GM21825 (cell line): ENCODE data around the gene NKD2.
"Not testable (repeated sequence)": the region's sequence is repeated elsewhere in the genome, so short reads cannot be mapped to it uniquely, and the experiment has no call there.

Source experiments
- ATAC-seq: cut with Tn5 transposase; IDR thresholded peaks from one replicate; pipeline ENCODE4 v1.9.1; 2021; ENCODE audit warnings: mild to moderate bottlenecking, moderate library complexity; ENCODE audit not compliant: unreplicated experiment

Gene NKD2

DNA sequence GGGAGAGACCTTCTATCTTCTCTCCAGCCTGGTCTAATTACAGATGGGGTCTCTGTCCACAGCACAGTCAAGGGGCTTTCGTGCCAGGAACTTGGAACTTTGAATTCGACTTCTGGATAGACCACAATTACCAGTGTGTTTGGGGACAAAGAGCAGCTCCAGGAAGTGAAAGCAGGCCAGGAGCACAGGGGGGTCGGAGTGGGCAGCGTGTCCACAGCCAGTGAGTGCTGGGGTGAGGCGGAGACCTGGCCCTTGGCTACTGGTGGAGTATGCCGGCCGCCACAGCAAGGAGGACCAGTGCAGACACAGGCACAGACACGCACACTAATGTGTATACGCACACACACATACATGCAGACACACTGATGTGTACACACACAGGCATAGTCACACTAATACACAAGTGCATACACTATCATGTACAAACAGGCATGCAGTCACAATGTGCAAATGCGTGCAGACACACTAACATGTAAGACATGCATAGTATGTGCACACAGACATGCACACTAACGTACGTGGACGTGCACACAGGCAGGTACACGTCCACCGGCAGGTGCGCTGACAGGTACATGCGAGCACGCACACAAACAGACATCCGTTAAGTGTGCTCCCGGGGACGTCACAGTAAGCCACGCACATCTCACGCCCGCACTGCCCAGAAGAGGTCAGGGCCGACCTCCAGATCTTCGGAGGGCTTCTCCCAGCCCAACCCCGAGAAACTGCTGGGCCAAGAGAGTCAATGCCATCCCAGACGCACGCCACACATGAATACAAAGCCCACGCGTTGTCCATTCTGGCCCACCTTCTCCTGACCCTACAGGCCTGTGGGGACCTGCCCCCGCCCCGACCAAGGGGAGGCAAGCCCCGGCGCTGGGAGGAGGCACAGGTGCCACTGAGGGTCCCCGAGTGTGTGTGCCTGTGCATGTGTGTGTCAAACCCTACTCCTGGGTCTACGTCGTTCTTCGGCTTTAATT is 46.5 kb downstream of the NKD2 start:
- no peak for ATAC-seq

DNA sequence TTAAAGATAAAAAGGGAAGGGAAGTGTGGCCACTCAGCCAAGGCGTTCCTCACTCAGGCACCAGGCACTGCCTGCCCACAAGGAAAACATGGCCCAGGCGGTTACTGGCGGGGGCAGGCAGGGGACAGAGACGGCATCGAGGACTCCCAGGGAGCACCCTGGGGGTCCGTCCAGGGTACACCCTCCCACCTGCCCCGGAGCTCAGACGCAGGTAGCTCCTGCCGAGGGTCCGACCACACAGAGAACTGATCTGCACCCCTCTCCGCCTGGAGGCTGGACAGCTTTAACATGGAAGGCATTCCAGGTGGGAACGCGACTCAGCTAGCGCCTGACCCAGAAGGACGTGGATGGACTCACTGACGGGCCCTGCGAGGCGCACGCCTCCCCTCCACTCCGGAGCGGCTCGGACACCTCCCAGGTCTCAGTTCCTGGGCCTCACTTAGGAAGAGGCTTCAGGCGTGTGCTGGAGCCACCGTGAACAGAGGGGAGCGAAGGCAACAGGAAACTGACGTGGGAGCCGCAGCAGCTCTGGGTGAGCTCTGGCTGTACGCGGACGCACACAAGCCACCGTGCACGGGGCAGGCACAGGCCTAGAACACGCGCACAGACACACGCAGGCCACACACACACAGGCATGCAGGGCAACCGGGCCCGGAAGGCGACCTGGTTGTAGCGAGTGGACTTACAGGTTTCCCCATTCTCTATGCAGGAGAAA is 47.5 kb downstream of the NKD2 start:
- no peak for ATAC-seq

DNA sequence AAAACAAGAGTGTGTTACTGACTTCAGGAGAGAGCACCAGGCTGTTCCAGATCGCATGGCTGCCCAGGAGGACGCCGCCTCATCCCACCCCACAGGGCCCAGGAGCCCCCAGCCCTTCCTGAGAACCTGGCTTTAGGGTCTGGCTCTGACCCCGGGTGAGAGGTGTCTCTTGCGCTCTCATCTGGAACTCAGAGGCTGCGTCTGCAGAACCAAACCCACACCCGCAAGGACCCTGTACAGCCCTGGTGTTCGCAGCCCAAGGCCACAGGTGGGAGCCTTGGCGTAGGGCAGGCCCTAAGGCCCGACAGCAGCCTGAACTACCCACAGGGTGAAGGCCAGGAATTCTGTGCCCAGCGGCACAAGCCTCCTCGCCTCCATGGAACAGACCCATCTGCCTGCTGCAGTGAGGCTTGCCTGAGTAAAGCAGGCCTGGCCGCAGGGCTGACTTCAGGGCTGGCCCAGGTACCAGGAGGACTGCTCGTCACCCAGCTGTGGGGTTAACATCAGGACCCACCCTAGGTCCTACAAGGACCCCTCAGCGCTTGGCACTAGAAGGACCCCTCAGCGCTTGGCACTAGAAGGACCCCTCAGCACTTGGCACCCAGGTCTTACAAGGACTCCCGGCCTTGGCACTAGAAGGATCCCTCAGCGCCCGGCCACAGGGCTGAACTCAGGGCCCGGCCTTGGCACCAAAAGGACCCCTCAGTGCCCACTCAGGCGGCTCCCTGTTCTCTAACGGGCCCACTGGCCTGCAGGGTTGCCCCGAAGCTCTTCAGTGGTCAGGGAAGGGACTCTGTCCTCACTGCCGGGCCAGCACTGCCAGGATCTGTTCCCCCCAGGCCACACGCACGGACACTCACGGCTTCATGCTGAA is 48.2 kb downstream of the NKD2 start:
- no peak for ATAC-seq

DNA sequence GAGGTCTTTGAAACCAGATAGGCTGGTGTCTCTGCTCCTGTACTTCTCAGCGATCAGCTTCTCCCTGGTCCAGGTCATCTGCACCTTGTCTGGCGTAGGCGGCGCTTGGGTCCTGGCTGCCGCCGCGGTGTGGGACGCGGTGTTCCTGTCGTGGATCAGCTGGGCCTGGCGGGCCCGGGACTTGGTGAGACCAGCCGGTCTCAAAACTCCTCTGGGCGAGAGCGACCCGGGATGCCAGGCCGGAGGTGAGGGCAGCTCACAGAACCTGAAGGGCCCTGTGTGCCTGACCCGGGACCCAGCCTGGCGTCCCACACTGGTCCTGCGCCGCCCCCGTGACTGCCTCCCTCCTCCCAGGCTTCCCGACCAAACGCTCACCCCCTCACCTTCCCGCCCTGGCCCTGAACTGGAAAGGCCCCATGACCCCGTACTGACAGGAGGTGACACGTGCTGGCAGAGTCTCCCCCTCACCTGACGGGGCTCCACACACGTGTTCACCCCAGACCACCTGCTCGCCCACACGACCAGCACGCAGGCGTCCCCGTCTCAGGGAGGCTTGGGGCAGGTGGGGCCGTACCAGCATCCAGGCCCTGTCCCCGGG is 49.0 kb downstream of the NKD2 start:
- no peak for ATAC-seq

DNA sequence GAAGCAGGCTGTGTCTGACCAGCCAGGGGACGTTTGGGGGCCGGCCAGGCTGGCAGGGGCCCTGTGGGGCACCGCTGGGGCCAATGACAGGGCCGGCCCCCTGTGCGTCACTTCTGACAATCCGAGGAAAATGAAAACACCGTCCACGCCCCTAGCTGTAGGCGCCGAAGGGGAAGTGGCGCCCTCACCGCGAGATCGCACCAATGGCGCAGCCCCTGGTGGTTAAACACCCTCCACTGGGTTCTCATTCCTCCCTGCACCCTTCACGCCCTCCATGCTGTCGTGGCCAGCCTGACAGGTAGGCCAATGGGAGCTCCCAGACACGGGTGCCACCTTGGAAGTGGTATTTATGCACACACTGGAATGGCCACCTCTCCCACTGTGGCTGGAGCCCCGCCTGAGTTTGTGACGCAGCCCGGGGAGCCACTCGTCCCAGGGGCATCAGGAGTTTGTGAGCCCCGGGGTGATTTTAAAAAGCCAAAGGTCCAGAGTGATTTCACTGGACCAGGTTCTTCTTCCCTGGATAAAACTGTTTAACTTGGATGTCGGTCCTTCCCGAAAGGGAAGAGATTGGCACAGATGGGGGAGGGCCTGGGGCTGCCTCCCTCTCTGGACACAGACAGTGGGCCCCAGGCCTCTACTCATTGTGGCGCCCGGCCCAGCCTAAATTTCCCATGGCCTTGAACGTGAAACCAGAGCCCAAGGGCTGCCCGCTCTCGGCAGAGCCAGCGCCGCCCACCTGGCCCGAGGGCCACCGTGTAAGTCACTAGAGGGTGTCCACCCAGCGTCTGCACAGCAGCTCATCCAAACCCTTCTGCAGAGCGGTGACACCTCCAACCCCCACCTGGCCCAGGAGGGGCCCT is 49.7 kb downstream of the NKD2 start:
- ATAC-seq: no peak

DNA sequence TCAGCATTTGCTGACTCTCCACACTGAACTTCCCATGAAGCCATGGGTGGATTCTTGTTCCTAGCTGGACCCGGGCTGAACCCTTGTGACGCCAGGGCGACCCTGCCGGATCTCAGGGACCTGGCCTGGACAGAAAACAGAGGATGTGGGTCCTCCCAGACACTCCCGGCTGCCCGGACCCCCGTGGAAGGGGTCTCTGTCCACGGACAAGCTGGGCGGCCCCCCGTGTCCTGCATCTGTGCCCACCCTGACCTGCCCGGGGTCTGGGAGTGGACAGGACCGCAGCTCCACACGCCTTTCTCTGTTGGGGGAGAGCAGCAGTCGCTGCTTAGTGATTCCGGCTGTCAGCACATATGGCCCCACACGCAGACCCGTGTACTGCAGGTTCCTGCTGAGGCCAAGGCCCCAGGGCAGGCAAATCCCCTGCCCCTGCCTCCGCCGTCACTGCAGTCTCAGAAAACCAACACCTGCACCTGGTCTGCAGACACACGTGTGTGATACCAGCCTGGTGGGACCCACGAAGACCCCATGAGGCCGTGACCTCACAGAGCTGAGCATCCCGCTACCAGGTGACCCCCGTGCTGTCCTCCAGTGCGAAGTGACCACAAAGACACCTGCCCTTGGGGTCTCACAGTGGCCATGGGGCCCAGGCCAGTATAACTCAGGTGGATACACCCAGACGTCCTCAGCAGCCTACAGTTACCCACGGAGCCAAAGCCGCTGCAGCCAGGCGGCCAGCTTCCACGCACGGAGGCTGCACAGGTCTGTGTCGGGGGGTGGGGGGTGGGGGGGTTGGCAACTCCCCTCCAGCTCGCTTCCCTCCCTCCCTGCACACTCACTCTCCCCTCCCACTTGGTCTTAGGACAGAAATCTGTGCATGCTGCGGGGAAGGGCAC is 50.6 kb downstream of the NKD2 start:
- ATAC-seq: no peak

DNA sequence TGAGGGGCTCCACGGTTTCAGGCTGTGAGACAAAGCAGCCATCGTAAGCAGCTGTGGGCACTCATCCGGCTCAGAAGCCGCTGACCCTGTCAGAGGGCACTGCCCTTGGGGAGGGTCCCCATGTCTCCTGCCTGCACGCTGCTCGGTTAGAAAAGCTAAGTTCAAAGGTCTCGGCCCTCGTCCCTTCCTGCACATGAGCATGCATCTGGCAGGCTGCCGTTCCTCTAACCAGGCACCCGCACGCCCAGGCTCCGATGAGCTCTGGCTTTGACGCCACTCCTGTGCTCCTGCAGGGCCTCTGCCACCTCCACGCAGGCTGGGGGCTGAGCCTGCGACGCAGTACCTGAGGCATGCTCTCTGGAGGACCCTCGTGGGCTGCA is 51.3 kb downstream of the NKD2 start:
- no peak for ATAC-seq

DNA sequence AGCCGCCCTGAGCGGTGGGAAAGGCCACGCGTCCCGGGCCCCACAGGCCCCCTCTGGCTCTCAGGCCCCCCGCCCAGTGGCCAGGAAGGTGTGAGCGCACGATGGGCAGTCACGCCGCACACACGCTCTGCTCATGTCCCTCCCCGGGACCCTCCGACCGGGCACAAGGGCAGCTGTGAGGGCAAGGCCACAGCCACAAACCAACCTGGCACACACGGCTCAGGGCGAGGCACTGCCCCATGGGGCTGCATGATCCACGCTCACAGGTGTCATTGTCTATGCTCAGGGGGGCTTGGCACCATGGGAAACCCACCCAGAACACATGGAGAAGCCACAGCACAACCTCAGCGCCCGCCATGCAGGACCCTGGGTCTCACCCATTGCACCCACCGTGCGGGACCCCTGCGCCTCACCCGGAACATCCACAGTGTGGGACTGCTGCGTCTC is 52.0 kb downstream of the NKD2 start:
- no peak for ATAC-seq

DNA sequence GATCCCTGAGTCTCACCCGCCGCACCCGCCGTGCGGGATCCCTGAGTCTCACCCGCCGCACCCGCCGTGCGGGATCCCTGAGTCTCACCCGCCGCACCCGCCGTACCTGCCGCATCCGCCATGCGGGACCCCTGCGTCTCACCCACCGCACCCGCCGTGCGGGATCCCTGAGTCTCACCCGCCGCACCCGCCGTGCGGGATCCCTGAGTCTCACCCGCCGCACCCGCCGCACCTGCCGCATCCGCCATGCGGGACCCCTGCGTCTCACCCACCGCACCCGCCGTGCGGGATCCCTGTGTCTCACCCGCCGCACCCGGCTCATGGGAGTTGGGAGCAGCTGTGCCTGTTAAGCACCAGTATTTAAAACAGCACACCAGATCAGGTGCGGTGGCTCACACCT is 52.7 kb downstream of the NKD2 start:
- not testable (repeated sequence) for ATAC-seq

DNA sequence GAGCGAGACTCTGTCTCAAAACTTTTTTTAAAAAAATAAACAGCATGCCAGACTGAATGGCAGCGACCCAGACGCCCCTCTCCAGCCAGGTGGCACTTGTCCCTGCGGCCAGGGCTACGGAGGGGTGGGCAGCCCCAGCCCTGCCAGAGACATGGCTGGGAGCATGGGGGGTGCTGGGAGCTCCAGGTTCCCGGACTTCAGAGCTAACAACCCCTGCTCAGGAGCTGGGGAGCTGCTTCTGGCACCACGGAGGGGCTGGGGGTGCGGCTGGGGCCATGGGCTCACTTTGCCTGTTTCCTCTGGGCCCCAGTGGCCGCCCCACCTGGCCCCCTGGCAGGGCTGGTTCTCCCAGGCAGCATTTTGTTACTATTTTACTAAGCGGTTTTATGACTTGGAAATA is 53.3 kb downstream of the NKD2 start:
- ATAC-seq: no peak

DNA sequence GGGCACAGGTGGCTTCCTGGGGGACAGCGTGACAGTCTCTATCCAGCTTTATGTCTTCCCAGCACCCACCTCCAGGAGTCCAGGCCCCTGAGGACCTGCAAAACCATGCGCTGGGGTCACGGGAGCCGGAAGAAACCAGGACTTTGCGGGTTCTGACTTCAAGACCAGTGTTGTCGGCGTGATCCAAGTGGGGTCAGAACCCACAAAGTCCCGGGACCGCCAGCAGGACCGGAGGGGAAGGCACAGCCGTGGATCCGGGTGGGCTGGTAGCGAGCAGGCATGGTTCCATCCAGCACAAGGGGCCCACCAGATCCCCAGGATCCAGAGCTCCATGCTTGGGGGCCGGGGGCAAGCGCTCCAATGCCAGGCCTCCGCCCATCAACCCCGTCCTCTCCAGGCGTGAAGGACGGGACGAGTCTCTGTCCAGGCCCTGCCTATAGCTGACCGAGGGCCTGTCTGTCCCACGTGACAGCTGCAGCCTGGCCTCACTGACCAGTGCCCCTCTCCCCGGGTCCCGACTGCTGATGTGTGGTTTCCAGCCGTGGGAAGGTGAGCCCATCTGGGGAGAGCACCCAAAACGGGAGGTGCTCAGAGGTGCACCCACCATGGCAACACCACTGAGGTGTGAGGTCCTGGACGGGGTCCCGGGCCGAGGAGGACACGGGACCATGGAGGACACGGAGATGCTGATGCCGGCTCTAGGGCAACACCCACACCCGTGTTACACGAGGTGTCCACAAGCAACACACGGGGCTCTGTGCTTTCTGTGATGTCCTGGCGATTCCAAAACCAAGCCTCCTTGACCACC is 54.4 kb downstream of the NKD2 start:
- no peak for ATAC-seq

DNA sequence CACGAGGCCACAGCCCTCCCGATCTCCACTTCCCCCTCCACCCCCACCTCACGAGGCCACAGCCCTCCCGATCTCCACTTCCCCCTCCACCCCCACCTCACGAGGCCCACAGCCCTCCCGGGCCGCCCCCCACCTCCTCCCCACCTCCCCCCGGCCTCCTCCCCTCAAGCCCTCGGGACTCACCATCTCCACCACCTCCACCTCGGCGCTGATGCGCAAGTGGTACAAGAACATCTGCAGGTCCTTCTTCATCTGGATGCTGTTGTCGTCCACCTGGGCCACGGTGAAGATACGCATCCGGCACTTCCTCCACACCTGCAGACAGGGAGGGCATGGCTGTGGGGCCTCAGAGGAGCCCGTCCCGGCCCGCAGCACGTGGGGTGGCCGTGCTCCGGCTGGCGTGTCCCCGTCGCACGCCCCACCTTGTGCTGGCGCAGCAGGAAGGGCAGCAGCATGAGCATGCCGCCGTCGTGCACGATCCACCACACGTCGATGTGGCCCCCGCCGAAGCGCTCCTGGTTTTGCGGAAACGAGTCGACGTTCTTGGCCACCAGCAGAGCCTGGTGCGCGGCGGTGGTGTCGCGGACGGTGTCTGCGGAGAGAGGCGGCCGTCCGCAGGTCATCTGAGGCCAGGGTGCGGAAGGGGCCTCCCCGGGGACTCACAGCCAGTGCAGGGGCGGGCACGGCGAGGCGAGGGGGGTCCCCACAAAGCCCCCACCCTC is 55.2 kb downstream of the NKD2 start:
- ATAC-seq: no peak

DNA sequence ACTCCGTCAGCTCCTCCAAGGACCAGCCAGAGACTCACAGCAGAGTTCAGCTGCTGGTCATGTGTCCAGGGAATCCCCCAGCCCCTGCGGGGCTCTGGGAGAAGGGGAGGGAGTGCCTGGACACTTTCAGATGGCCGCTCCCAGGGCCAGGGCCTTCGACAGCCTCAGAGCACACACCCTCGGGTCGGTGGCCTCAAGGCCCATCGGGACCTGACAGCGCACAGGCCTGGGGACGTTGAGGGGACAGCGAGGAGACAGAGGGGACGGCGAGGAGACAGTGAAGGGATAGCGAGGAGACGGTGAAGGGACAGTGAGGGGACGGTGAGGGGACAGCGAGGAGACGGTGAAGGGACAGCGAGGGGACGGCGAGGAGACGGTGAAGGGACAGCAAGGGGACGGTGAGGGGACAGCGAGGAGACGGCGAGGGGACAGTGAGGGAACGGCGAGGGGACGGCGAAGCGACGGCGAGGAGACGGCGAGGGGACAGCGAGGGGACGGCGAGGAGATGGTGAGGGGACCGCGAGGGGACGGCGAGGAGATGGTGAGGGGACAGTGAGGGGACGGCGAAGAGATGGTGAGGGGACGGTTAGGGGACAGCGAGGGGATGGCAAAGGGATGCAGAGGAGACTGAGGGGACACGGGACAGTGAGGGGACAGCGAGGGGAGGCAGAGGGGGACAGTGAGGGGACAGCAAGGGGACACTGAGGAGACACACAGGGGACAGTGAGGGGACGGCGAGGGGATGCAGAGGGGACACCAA is 56.0 kb downstream of the NKD2 start:
- no peak for ATAC-seq

DNA sequence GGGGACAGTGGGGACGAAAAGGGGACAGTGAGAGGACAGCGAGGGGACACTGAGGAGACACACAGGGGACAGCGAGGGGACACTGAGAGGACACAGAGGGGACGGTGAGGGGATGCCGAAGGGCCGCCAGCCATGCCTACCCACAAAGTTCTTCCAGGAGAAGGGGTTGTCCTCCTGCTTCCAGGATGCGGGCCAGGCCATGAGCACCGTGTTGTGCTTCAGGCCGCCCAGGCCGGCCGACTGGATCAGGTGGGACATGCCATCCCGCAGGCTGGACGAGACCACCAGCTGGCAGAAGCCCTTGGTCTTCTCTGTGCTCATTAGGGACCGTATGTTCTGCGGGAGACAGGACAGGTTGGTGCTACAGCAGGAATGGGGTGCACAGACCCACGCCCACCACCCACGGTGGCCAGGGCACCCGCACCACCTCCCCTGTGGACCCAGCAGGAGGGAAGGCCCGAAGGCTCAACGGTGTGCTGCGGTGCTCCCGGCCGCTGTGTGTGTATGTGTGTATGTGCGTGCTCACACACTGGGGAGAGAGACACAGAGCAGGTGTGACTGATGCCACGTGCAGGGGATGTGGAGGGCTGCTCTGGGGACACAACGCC is 56.6 kb downstream of the NKD2 start:
- no peak for ATAC-seq

DNA sequence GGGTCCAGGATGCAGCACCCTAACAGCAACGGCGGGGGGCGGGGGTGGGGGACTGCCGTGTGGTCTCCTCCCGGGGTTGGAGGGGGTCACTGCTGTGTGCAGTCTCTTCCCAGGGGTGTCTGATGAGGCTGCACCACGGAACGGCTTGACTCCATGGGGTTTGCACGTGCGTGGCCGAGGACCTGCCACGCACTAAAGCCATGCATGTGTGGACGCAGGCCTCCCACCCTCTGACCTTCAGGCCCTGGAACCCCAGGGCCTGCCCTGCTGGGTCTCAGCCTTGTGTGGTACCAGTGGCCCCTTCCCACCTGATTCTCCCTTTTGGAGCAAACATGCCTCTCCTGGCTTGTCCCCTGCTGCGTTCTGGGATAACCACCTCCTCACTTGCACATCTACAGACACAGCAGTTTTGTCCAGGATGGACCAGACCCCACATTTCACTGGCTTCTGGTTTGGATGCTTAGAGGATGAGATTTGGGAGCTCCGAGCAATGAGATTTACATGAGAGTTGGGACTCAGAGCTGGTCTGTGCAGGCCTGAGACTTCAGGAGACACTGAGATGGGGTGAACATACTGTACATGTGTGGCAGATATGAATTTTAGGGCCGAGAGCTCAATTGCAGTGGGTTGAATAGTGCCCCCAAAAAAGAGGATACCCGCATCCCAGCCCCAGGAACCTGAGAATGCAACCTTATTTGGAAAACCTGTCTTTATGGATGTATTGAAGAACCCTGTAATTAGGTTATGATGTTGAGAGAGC is 57.5 kb downstream of the NKD2 start:
- ATAC-seq: no peak
